Stomach smooth muscle (tissue), 2 donors: ENCODE results near the gene GRWD1.

Source experiments
- H3K27ac ChIP-seq: one replicate; pipeline ENCODE4 v1.7.0; 2013; ENCODE audit warnings: mild to moderate bottlenecking, low read length, inconsistent platforms
- H3K27me3 ChIP-seq, 2 donors: one replicate each; pipeline ENCODE4 v1.7.0; 2013; ENCODE audit warnings: low read length in 2 of 2; ENCODE audit not compliant: insufficient read depth in 2 of 2, control insufficient read depth in 1 of 2
- H3K36me3 ChIP-seq, 2 donors: one replicate each; pipeline ENCODE4 v1.7.0; 2013; ENCODE audit warnings: low read length in 2 of 2; ENCODE audit not compliant: control insufficient read depth in 2 of 2, insufficient read depth in 2 of 2
- H3K4me1 ChIP-seq: one replicate; pipeline ENCODE4 v1.7.0; 2013; ENCODE audit warnings: low read length; ENCODE audit not compliant: control insufficient read depth, insufficient read depth
- H3K4me3 ChIP-seq, 2 donors: one replicate each; pipeline ENCODE4 v1.7.0; 2013; ENCODE audit warnings: low read length in 2 of 2
- H3K9ac ChIP-seq, 2 donors: one replicate each; pipeline ENCODE4 v1.7.0; 2013; ENCODE audit warnings: low read length in 2 of 2, mild to moderate bottlenecking in 1 of 2
- H3K9me3 ChIP-seq, 2 donors: one replicate each; pipeline ENCODE4 v1.7.0; 2013; ENCODE audit warnings: low read length in 2 of 2; ENCODE audit not compliant: control insufficient read depth in 2 of 2
- donor health status: healthy.
- donor health status: Pancreatic carcinoma.

GRWD1 gene

DNA sequence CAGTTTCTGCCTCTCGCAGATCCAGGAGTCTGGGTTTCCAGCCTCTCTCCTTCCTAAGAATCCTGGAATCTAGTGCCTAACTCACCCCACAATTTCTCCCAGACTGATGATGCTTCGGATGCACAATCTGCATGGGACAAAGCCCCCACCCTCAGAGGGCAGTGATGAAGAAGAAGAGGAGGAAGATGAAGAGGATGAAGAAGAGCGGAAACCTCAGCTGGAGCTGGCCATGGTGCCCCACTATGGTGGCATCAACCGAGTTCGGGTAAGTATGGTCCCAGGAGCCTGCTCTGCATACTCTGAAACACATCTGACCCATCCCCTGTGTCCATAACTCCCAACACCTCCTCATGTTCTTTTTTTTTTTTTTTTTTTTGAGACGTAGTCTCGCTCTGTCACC is 796 bp downstream of the GRWD1 start:
- H3K4me1 ChIP-seq: peaks cover 26% of the 10 kb centered on the region
- H3K4me3 ChIP-seq: peak overlapping the region; percentile 89 to 97
- H3K36me3 ChIP-seq: peaks cover 16 to 21% of the 10 kb centered on the region in 2 donors
- peaks cover 15 to 19% of the 10 kb centered on the region in 2 donors for H3K27me3 ChIP-seq
- no peaks in the 10 kb centered on the region for H3K9me3 ChIP-seq
- H3K9ac ChIP-seq: peak overlapping the region; percentile 95 to 97
- H3K27ac ChIP-seq: no peak overlapping the region

DNA sequence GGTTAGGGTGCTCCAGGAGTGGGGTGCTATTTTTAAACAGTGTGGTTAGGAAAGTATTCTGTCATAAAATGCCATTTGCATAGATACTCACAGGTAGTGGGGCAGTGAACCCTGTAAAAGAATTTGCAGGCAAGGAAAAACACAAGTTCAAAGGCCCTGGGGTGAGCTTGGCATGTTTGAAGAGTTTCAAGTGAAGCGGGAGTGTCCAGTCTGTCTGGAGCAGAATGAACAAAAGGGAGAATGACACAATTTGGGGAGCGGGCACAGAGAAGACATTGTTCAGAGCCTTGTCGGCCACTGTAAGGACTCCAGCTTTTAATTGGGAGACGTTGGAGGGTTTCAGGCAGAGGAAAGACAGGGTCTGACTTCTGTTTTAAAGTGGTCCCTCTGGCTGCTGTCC is 2.8 kb downstream of the GRWD1 start:
- Histone ChIP-seq H3K36me3 (peaks cover 24 to 33% of the 10 kb centered on the region in 2 donors), H3K4me3 (no peak overlapping the region), H3K27ac (no peak overlapping the region), H3K9ac (no peak overlapping the region), H3K27me3 (peaks cover 7 to 10% of the 10 kb centered on the region in 2 donors), H3K4me1 (peaks cover 22% of the 10 kb centered on the region), H3K9me3 (no peaks in the 10 kb centered on the region)

DNA sequence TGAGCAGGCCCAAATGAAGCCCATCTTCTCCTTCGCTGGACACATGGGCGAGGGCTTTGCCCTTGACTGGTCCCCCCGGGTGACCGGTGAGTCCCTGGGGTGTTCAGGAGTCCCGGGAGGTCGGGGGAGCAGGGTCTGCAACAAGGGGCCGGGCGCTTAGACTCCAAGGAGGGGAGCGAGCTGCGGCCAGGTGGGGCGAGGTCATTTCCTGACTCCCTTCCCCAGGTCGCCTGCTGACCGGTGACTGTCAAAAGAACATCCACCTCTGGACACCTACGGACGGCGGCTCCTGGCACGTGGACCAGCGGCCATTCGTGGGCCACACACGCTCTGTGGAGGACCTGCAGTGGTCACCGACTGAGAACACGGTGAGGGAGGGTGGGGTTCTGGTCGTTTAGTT is 4.7 kb downstream of the GRWD1 start:
- Histone ChIP-seq H3K27me3 (no peaks in the 10 kb centered on the region), H3K27ac (no peak overlapping the region), H3K36me3 (peaks cover 27 to 33% of the 10 kb centered on the region in 2 donors), H3K9ac (no peak overlapping the region), H3K4me3 (no peak overlapping the region), H3K9me3 (no peaks in the 10 kb centered on the region), H3K4me1 (peaks cover 8% of the 10 kb centered on the region)

DNA sequence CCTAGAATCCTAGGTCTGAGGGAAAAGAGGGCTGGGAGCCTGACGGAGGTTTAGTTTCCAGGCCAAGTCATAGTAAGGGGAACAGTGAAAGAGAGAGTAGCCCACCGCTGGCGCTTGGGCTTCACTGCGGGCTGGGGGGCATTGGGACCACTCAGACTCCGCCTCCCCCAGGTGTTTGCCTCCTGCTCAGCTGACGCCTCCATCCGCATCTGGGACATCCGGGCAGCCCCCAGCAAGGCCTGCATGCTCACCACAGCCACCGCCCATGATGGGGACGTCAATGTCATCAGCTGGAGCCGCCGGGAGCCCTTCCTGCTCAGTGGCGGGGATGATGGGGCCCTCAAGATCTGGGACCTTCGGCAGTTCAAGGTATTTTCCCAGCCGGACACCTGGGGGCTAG is 5.1 kb downstream of the GRWD1 start:
- Histone ChIP-seq H3K9me3 (no peaks in the 10 kb centered on the region), H3K27me3 (no peaks in the 10 kb centered on the region), H3K27ac (no peak overlapping the region), H3K4me1 (peaks cover 8% of the 10 kb centered on the region), H3K4me3 (no peak overlapping the region), H3K9ac (no peak overlapping the region), H3K36me3 (peaks cover 29 to 33% of the 10 kb centered on the region in 2 donors)

DNA sequence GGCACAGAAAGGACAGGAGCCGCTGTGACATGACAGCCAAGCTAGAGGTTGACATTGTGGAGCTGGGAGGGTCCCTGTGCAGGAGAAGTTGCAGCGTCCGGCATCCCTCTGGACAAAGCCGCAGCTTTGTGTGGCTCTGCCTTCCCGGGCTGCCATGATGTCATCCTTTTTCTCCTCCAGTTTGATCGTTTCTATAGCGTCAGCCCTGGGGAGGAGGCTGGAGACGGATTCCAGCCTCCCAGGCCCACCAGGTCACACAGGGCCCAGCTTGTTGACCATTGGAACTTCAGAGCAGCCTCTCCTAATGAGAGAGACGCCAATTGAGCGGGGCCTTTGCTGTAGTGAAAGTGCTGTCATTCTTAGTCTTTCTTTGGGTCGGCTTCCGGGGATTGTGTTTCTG is 5.8 kb downstream of the GRWD1 start:
- Histone ChIP-seq H3K4me3 (no peak overlapping the region), H3K27me3 (no peaks in the 10 kb centered on the region), H3K9ac (no peak overlapping the region), H3K9me3 (no peaks in the 10 kb centered on the region), H3K4me1 (peaks cover 3% of the 10 kb centered on the region), H3K36me3 (peaks cover 29 to 33% of the 10 kb centered on the region in 2 donors), H3K27ac (no peak overlapping the region)

DNA sequence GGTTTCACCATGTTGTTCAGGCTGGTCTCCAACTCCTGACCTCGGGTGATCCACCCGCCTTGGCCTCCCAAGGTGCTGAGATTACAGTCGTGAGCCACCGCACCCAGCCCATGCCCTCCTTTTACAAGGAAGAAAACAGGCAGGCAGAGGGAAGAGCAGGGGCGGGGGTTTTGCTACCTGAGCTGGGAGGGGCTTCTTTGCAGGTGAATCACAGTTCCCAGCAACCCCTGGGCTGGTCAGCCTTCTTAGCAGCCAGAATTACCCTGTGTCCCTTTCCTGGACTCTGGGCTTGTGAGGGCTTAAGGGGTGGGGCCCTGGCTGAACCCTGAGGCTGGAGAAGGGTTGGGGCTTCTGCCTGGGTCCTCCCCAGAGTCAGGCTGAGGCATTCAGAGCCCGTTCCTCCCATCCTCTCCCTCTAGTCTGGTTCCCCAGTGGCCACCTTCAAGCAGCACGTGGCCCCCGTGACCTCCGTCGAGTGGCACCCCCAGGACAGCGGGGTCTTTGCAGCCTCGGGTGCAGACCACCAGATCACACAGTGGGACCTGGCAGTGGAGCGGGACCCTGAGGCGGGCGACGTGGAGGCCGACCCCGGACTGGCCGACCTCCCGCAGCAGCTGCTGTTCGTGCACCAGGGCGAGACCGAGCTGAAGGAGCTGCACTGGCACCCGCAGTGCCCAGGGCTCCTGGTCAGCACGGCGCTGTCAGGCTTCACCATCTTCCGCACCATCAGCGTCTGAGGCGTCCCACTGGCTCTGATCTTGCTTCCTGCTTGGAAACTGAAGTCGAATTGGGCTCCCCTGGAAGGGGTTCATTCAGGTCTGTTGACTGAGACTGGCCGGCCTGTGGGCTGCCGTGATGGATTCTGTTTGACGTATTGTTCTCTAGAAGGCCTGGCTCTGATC is 6.8 kb downstream of the GRWD1 start:
- no peak overlapping the region for H3K4me3 ChIP-seq
- no peaks in the 10 kb centered on the region for H3K9me3 ChIP-seq
- peaks cover 29 to 31% of the 10 kb centered on the region in 2 donors for H3K36me3 ChIP-seq
- no peaks in the 10 kb centered on the region for H3K27me3 ChIP-seq
- H3K9ac ChIP-seq: no peak overlapping the region
- no peak overlapping the region for H3K27ac ChIP-seq
- H3K4me1 ChIP-seq: no peaks in the 10 kb centered on the region

DNA sequence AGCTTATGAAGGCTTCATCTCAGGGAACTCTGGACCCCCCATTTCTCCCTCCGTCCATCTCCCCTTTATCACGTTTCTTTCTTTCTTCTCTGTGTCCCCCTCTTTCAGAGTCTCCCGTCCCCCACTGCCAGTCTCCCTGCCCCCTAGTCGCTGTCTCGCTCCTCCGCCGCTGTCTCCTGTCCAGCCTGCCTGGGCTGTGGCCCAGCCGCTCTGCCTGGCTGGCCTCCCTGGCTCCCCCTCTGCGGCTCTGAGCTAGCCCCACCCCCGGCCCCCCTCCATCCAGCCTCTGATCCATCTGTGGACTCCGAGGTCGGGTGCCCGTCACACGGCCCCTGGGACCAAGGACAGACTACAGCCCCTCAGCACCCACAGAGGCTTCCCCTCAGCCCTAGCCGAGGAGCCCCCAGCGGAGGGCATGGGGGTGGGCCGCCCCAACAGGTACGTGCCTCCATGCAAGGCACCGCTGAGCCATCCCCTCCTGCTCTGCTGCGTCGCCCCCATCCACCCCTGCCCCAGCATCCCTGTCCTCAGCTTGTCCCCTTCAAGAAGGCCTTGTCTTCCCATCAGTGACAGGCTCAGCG is 8.5 kb downstream of the GRWD1 start:
- Histone ChIP-seq H3K27me3 (no peaks in the 10 kb centered on the region), H3K9me3 (no peaks in the 10 kb centered on the region), H3K27ac (no peak overlapping the region), H3K4me1 (no peaks in the 10 kb centered on the region), H3K36me3 (peaks cover 20 to 26% of the 10 kb centered on the region in 2 donors), H3K9ac (no peak overlapping the region), H3K4me3 (no peak overlapping the region)

DNA sequence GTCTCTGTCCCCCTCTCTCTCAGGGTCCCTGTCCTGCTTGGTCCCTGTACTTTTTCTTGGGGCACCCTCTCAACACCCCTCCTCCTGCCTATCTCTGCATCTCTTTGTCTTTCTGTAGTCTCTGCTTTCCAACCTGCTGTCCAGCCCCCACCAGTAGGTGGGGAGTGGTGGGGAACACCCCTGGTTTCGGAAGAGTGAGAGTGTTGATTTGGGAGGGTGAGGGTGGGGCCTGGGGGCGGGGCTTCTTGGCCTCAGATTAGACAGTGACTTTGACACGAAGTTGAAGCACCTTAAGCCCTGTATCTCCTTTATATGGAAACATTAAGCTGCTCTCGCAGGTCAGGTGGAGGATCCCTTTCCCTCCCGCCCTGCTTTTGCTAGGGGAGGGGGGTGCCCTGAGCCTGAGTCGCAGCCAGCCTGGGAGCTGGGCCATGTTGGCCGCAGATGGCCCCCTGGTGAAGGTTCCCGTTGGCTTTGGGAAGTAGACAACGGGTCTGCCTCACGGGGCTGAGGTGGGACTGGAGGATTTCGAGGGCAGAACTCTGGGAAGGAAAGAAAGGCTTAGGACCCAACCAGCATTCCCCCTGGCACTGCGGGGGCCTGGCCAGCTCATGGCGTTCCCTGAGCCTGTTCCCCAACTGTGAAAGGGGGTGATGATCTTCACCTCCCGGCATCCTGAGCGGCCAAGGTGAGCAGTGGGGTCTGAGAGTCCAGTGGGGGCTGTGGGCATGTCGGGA is 9.6 kb downstream of the GRWD1 start, which contains the start of gene KCNJ14:
KCNJ14 (plus strand) TSS at position 404 of the 737 bp plus-strand sequence. CDS start 6,151 bp downstream, outside the sequence.
- no peak within 1 kb of the TSS for H3K9ac ChIP-seq
- H3K36me3 ChIP-seq: peaks cover 16 to 22% of the 10 kb centered on the region in 2 donors
- no peaks in the 10 kb centered on the region for H3K27me3 ChIP-seq
- no peaks in the 10 kb centered on the region for H3K4me1 ChIP-seq
- no peak within 1 kb of the TSS for H3K4me3 ChIP-seq
- H3K9me3 ChIP-seq: no peaks in the 10 kb centered on the region
- H3K27ac ChIP-seq: no peak within 1 kb of the TSS

DNA sequence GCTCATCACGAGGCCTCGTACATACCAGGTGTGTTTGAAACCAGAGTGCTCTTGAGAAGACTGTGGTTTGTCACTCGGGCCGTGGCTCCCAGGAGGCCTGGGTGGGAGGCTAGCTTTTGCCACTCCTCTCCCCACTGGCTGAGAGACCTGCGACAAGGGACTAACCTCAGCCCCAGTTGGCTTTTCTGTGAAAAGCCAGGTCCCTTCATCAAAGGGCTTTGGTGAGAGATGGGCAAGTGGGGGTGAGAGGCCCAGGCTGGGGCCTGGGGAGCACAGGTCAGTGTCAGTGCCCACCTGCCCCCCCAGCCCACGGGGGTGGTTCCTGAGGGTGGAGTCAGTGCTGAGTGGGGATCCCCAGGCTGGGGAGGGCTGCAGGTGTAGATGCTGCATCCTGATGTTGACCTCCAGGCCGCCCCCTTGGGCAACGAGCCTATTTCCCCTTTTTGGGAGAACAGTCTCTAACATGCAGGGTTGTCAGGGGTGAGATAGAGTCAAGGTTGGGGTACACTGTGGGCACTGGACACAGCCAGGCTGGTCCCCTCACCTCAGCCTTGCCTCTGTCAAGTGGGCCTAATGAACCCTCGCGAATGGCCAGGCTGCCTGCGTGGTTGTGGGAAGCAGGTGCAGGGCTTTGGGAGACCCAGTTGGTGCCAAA is 10.3 kb downstream of the GRWD1 start:
- H3K27ac ChIP-seq: no peak overlapping the region
- H3K9me3 ChIP-seq: no peaks in the 10 kb centered on the region
- peaks cover 13 to 17% of the 10 kb centered on the region in 2 donors for H3K36me3 ChIP-seq
- no peaks in the 10 kb centered on the region for H3K27me3 ChIP-seq
- H3K4me1 ChIP-seq: no peaks in the 10 kb centered on the region
- H3K9ac ChIP-seq: no peak overlapping the region
- no peak overlapping the region for H3K4me3 ChIP-seq

DNA sequence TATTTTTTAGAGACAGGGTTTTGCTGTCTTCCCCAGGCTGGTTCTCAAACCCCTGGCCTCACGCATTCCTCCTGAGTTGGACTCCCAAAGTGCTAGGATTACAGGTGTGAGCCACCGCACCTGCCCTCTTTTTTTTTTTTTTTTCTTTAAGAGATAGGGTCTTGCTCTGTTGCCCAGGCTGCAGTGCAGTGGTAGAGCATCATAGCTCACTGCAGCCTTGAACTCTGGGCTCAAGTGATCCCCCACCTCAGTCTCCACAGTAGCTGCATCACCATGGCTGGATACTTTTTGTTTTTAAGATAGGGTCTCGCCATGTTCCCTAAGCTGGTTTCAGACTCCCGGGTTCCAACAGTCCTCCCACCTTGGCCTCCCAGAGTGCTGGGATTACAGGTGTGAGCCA is 11.1 kb downstream of the GRWD1 start:
- Histone ChIP-seq H3K36me3 (peaks cover 9 to 13% of the 10 kb centered on the region in 2 donors), H3K4me3 (no peak overlapping the region), H3K9ac (no peak overlapping the region), H3K4me1 (no peaks in the 10 kb centered on the region), H3K27me3 (no peaks in the 10 kb centered on the region), H3K9me3 (no peaks in the 10 kb centered on the region), H3K27ac (no peak overlapping the region)
